RWPE1 (cell line): Measurements from ENCODE around the gene GAD1.

ENCODE experiments used
- CTCF ChIA-PET: fragments of 350-600 bp; sonication (Branson Sonifier 250); formaldehyde crosslinking; extraction: SDS; loops from one replicate; lab custom pipeline; 2021; lab: Yijun Ruan, JAX
- POLR2A ChIA-PET: fragments of 400-600 bp; formaldehyde crosslinking; extraction: SDS; loops from one replicate; lab custom pipeline; 2020; ENCODE audit warnings: antibody characterized with exemption; ENCODE audit not compliant: low non-redundant PET; lab: Yijun Ruan, JAX
- DNase-seq: peaks from one replicate; pipeline ENCODE4 v3.0.0; 2012; ENCODE audit warnings: low spot score
- H3K27ac ChIP-seq: fragments of 450-650 bp; 2 replicates; pipeline ENCODE4 v1.5.1; 2017
- CTCF ChIP-seq: fragments of 450-650 bp; conservative IDR thresholded peaks from 2 replicates; pipeline ENCODE4 v1.5.1; 2017; ENCODE audit warnings: low read depth, mild to moderate bottlenecking

Gene GAD1

DNA sequence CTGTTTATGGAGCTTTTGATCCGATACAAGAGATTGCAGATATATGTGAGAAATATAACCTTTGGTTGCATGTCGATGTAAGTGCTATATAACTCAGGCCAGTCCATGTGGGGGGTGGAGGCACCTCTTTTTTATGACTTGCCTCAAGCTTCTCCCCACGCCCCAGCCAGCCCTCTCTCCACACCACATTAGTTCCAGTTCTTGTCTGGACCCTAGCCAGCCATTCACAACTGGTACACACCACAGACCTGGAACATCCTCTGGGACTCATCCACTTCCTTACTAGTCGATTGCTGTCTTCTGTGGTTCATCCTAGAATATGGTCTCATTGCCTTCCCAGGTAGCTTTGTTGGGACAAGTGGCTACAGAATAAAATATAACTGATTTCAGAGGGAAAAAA lies 31.0 kb downstream of the GAD1 start:
- ChIA-PET CTCF (interaction anchor here (0.7 kb wide), 1 partner anchor 506 kb away, joined by 3 read pairs; no protein-coding TSS in a partner anchor), POLR2A (no interaction called here)
- no peak for TF ChIP-seq CTCF
- no peak for DNase-seq
- H3K27ac ChIP-seq, result no peak overlapping the region

DNA sequence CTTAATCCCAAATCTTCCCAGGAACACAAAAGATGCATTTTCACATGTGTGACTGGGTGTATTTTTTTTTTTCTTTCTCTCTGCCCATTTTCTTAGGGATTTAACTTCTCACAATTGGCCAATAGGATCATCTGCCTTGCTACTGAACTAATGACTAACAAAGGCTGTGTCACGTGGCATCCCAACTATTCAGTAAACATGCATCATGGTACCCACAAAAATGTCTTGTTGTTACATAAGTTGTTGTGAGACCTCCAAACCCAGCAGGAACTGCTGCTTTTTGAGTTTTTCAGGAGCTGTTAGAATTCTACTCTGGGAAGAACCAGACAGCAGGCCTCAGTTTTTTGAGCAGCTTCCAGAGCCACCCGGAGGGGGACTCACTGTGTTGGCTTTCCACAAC lies 31.9 kb downstream of the GAD1 start:
- POLR2A ChIA-PET, result no interaction called here
- no peak for TF ChIP-seq CTCF
- CTCF ChIA-PET, result no interaction called here
- no peak overlapping the region for H3K27ac ChIP-seq
- peak; percentile 19 for DNase-seq

DNA sequence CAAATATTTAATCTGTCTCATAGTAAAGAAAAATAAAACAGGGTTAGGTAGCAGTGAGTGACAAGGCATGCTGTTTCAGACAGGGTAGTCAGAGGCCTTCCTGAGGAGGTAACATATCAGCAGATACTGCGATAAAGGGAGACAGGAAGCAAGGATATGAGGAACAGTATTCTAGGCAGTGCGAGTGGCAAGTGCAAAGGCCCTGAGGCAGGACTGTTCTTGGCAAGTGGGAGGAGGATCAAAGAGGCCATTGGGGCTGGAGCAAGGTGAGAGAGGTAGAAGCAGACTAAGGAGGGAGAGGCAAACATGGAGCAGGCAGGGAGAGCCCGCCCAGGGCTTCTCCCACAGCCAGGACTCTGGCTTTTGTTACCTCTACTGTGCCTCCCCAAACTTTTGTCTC lies 33.6 kb downstream of the GAD1 start:
- CTCF ChIA-PET, result no interaction called here
- POLR2A ChIA-PET, result no interaction called here
- DNase-seq, result no peak
- TF ChIP-seq CTCF, result no peak
- H3K27ac ChIP-seq, result no peak overlapping the region

GRCh38 chr2:170851635-170852034 lies 34.9 kb downstream of the GAD1 start:
- ChIA-PET POLR2A (no interaction called here), CTCF (no interaction called here)
- DNase-seq, result no peak
- TF ChIP-seq CTCF, result no peak
- H3K27ac ChIP-seq, result no peak overlapping the region

DNA sequence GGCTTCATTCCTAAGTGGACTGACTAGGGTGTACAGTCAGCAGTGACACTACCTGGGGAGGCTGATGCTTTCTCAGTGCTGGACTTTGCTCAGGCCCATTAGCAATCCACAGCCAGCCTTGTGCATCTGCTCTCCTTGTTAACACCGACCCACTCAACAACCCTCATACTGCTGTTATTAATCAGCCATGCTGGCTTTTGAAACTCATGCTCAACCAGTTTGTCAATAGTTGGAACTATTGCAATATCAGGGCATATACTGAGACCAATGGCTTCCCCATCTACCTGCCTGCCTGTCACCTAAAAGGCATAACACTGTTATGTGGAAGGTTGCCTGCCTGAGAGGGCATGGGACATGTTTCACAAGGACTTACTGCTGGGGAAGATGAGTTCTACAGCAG lies 39.4 kb downstream of the GAD1 start:
- no peak for TF ChIP-seq CTCF
- CTCF ChIA-PET, result no interaction called here
- no peak overlapping the region for H3K27ac ChIP-seq
- POLR2A ChIA-PET, result no interaction called here
- DNase-seq, result no peak

DNA sequence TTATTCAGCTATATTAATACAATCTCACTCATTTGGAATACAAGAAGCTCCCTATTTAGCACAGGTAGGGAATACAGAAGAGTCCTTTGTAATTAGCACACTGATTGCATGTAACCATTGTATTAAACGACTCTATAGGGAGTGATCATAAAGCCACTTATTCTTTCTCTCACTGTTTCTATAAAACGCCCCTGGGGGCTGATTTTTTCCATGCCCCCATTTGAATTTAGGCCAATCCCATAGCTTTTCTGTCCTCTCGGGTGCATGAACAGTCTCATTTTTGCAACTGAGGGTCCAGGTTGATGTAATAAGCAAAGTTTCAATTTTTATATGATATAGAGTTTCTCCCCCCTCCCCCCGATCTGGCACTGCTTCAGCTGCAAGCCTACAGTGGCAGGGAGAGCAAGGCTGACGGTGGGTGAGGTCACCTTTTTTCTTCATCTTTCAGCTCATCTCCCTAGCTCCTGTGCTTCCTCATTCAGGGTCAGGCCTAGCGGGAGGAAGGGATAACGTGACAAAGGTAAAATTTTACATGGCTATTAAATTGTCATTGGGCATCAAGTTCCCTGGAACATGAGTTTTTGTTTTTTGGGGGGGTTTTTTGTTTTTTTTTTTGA lies 45.7 kb downstream of the GAD1 start:
- CTCF ChIA-PET, result interaction anchor here (0.6 to 2.1 kb wide), 2 partner anchors 10 to 36 kb away, joined by 4 to 9 read pairs; no protein-coding TSS in a partner anchor
- TF ChIP-seq CTCF, result no peak
- POLR2A ChIA-PET, result no interaction called here
- no peak overlapping the region for H3K27ac ChIP-seq
- no peak for DNase-seq
